CD4-positive, CD25-positive, alpha-beta regulatory T cell (primary cell): Measurements from ENCODE around the gene ARID5A. TPM values are rescaled to one million over a fixed set of nuclear protein-coding genes. Genes with fewer than 3 reads are reported as not detected.
"Not testable (repeated sequence)": the region's sequence is repeated elsewhere in the genome, so short reads cannot be mapped to it uniquely, and the experiment has no call there.

Experiments used
- ATAC-seq, 2 donors: fragments of 150-1000 bp; cut with Tn5 transposase; one replicate each; pipeline ENCODE4 v1.10.0; 2021; ENCODE audit warnings: low read depth in 2 of 2, moderate number of reproducible peaks in 2 of 2, moderate library complexity in 1 of 2
- DNase-seq, 3 donors: peaks; one replicate each; pipeline versions ENCODE4 v3.0.0 to v3.0.0-alpha.2; 2012 to 2022; ENCODE audit warnings: mixed read lengths in 1 of 3
- H3K27ac ChIP-seq: one replicate; pipeline ENCODE4 v1.7.0; 2013; ENCODE audit warnings: mild to moderate bottlenecking, low read length; ENCODE audit not compliant: insufficient read depth, poor library complexity, severe bottlenecking
- H3K27me3 ChIP-seq: one replicate; pipeline ENCODE4 v1.7.0; 2013; ENCODE audit warnings: low read length; ENCODE audit not compliant: control insufficient read depth, insufficient read depth
- H3K36me3 ChIP-seq: one replicate; pipeline ENCODE4 v1.7.0; 2013; ENCODE audit warnings: mild to moderate bottlenecking, low read length, moderate library complexity; ENCODE audit not compliant: control insufficient read depth, insufficient read depth
- H3K4me1 ChIP-seq: 2 replicates; pipeline ENCODE4 v1.7.0; 2013; ENCODE audit warnings: mild to moderate bottlenecking, low read length; ENCODE audit not compliant: insufficient read depth, control insufficient read depth, poor library complexity, severe bottlenecking
- H3K4me3 ChIP-seq: one replicate; pipeline ENCODE4 v1.7.0; 2013; ENCODE audit warnings: low read depth, mild to moderate bottlenecking, low read length, moderate library complexity
- H3K9me3 ChIP-seq, 2 experiments: 1 replicate in 1 of 2; 2 replicates in 1 of 2; pipeline ENCODE4 v1.7.0; 2013; ENCODE audit warnings: low read length in 2 of 2, mild to moderate bottlenecking in 1 of 2, moderate library complexity in 1 of 2; ENCODE audit not compliant: control insufficient read depth in 2 of 2
- H3K27ac Mint-ChIP-seq, 3 donors: one replicate each; pipeline ENCODE4 v1.8.0; 2020 to 2022; ENCODE audit warnings: mild to moderate bottlenecking in 3 of 3, mixed read lengths in 3 of 3, moderate library complexity in 2 of 3
- H3K27me3 Mint-ChIP-seq: one replicate; pipeline ENCODE4 v1.8.0; 2022; ENCODE audit warnings: mild to moderate bottlenecking, mixed read lengths
- H3K36me3 Mint-ChIP-seq: one replicate; pipeline ENCODE4 v1.8.0; 2020; ENCODE audit warnings: mixed read lengths
- H3K4me1 Mint-ChIP-seq, 4 donors: one replicate each; pipeline ENCODE4 v1.8.0; 2020 to 2022; ENCODE audit warnings: mixed read lengths in 4 of 4, mild to moderate bottlenecking in 1 of 4
- H3K4me3 Mint-ChIP-seq, 4 donors: one replicate each; pipeline ENCODE4 v1.8.0; 2020 to 2022; ENCODE audit warnings: mild to moderate bottlenecking in 4 of 4, mixed read lengths in 4 of 4, moderate library complexity in 3 of 4
- H3K9me3 Mint-ChIP-seq, 7 donors: one replicate each; pipeline ENCODE4 v1.8.0; 2020 to 2022; ENCODE audit warnings: mixed read lengths in 7 of 7, mild to moderate bottlenecking in 3 of 7, moderate library complexity in 2 of 7
- polyA plus RNA-seq, 4 donors: library from polyadenylated mRNA; unstranded; fragments of 300-500 nt; fragmentation: Illumina TruSeq; gene quantifications; one replicate each; pipeline ENCODE4 v1.2.3, GENCODE V29; 2021
- total RNA-seq: library from RNA; stranded (reverse); gene quantifications from one replicate; pipeline ENCODE4 v1.2.3, GENCODE V29; 2022

ARID5A gene
- total and polyA plus RNA-seq, 5 donors from 2014 or later = 63.5 to 180 (median 82.1) TPM

GRCh38 chr2:96498021-96498431 lies 38.5 kb upstream of the ARID5A start:
- no peaks in the 10 kb centered on the region for H3K27me3 ChIP-seq
- ATAC-seq (no peak), DNase-seq (no peak)
- H3K4me1 ChIP-seq = peaks cover 12% of the 10 kb centered on the region
- H3K36me3 Mint-ChIP-seq = peaks cover 4% of the 10 kb centered on the region
- no peak overlapping the region for H3K27ac ChIP-seq
- H3K9me3 Mint-ChIP-seq = peaks cover 3 to 18% (median 5%) of the 10 kb centered on the region in 7 donors
- H3K9me3 ChIP-seq = peaks cover 7% of the 10 kb centered on the region in 2 experiments
- peaks cover 0 to 15% (median 5%) of the 10 kb centered on the region in 4 donors for H3K4me1 Mint-ChIP-seq
- H3K27me3 Mint-ChIP-seq = peaks cover 5% of the 10 kb centered on the region
- no peak overlapping the region for H3K27ac Mint-ChIP-seq
- H3K4me3 Mint-ChIP-seq = no peak overlapping the region
- no peaks in the 10 kb centered on the region for H3K36me3 ChIP-seq
- no peak overlapping the region for H3K4me3 ChIP-seq

- Mint-ChIP-seq H3K4me1 (peaks cover 0 to 15% (median 5%) of the 10 kb centered on the region in 4 donors), H3K9me3 (peaks cover 3 to 18% (median 5%) of the 10 kb centered on the region in 7 donors)
- not testable (repeated sequence) for H3K27me3 ChIP-seq, H3K27me3 Mint-ChIP-seq, H3K27ac ChIP-seq, H3K36me3 ChIP-seq, ATAC-seq, H3K36me3 Mint-ChIP-seq, H3K4me3 ChIP-seq, DNase-seq, H3K4me3 Mint-ChIP-seq, H3K9me3 ChIP-seq, H3K27ac Mint-ChIP-seq
- peaks cover 12% of the 10 kb centered on the region for H3K4me1 ChIP-seq
Measured at GRCh38 chr2:96498611-96499010, 37.9 kb upstream of the ARID5A start.

GRCh38 chr2:96499061-96499960 lies 37.2 kb upstream of the ARID5A start:
- Mint-ChIP-seq H3K27ac (no peak overlapping the region), H3K36me3 (peaks cover 4% of the 10 kb centered on the region), H3K4me1 (peaks cover 0 to 15% (median 5%) of the 10 kb centered on the region in 4 donors), H3K9me3 (peaks cover 3 to 13% (median 4%) of the 10 kb centered on the region in 7 donors), H3K4me3 (no peak overlapping the region), H3K27me3 (peaks cover 5% of the 10 kb centered on the region)
- Histone ChIP-seq H3K27ac (no peak overlapping the region), H3K4me3 (no peak overlapping the region), H3K9me3 (peaks cover 2 to 5% of the 10 kb centered on the region in 2 experiments), H3K27me3 (no peaks in the 10 kb centered on the region), H3K4me1 (peaks cover 12% of the 10 kb centered on the region), H3K36me3 (no peaks in the 10 kb centered on the region)
- DNase-seq (no peak), ATAC-seq (no peak)

GRCh38 chr2:96500385-96501066 lies 36.0 kb upstream of the ARID5A start:
- peaks cover 0 to 15% (median 5%) of the 10 kb centered on the region in 4 donors for H3K4me1 Mint-ChIP-seq
- no peaks in the 10 kb centered on the region for H3K36me3 Mint-ChIP-seq
- DNase-seq = no peak
- peaks cover 0 to 6% (median 1%) of the 10 kb centered on the region in 7 donors for H3K9me3 Mint-ChIP-seq
- H3K4me3 Mint-ChIP-seq = peak overlapping the region in 1 of 4 donors; percentile 68
- Histone ChIP-seq H3K4me1 (peaks cover 12% of the 10 kb centered on the region), H3K9me3 (no peaks in the 10 kb centered on the region), H3K27me3 (no peaks in the 10 kb centered on the region), H3K27ac (no peak overlapping the region), H3K4me3 (no peak overlapping the region), H3K36me3 (no peaks in the 10 kb centered on the region)
- no peak for ATAC-seq
- no peak overlapping the region for H3K27ac Mint-ChIP-seq
- peaks cover 5% of the 10 kb centered on the region for H3K27me3 Mint-ChIP-seq

GRCh38 chr2:96501471-96501874 lies 35.1 kb upstream of the ARID5A start:
- peak in 1 of 3 donors; percentile 52 for DNase-seq
- Histone ChIP-seq H3K27ac (no peak overlapping the region), H3K4me1 (peaks cover 12% of the 10 kb centered on the region), H3K9me3 (no peaks in the 10 kb centered on the region), H3K36me3 (no peaks in the 10 kb centered on the region), H3K4me3 (no peak overlapping the region), H3K27me3 (no peaks in the 10 kb centered on the region)
- Mint-ChIP-seq H3K27me3 (peaks cover 5% of the 10 kb centered on the region), H3K4me1 (peaks cover 0 to 15% (median 5%) of the 10 kb centered on the region in 4 donors), H3K27ac (peak overlapping the region in 1 of 3 donors; percentile 67), H3K9me3 (no peaks in the 10 kb centered on the region), H3K36me3 (no peaks in the 10 kb centered on the region), H3K4me3 (peak overlapping the region in 1 of 4 donors; percentile 68)
- ATAC-seq = peak; percentile 45 to 54

GRCh38 chr2:96501886-96502810 lies 34.4 kb upstream of the ARID5A start:
- Histone ChIP-seq H3K9me3 (no peaks in the 10 kb centered on the region), H3K36me3 (no peaks in the 10 kb centered on the region), H3K4me1 (peaks cover 12% of the 10 kb centered on the region), H3K27me3 (no peaks in the 10 kb centered on the region), H3K4me3 (no peak overlapping the region), H3K27ac (no peak overlapping the region)
- Mint-ChIP-seq H3K4me3 (no peak overlapping the region), H3K9me3 (no peaks in the 10 kb centered on the region), H3K36me3 (no peaks in the 10 kb centered on the region), H3K4me1 (peaks cover 0 to 15% (median 5%) of the 10 kb centered on the region in 4 donors), H3K27ac (peak overlapping the region in 2 of 3 donors; percentile 31 to 69), H3K27me3 (peaks cover 5% of the 10 kb centered on the region)
- ATAC-seq (peak; percentile 16 to 19), DNase-seq (no peak)
